Uterus (tissue), 4 donors: ENCODE measurements around the gene MADCAM1. TPM values are rescaled to one million over a fixed set of nuclear protein-coding genes. Genes with fewer than 3 reads are reported as not detected.

ENCODE experiments used
- DNase-seq, 2 donors: peaks; one replicate each; pipeline ENCODE4 v3.0.0-alpha.2; 2019 to 2020
- H3K27ac ChIP-seq, 2 donors: fragments of 200-600 bp; sonication (generic); 1 replicate in 1 of 2; 2 replicates in 1 of 2; pipeline ENCODE4 v1.5.1; 2016 to 2018
- H3K27me3 ChIP-seq, 2 donors: fragments of 200-600 bp; sonication (generic); one replicate each; pipeline ENCODE4 v1.5.1; 2018 to 2019; ENCODE audit warnings: control low read depth in 1 of 2
- H3K36me3 ChIP-seq, 2 donors: fragments of 200-600 bp; sonication (generic); one replicate each; pipeline ENCODE4 v1.5.1; 2019; ENCODE audit warnings: control low read depth in 1 of 2
- H3K4me1 ChIP-seq, 2 donors: fragments of 200-600 bp; sonication (generic); one replicate each; pipeline ENCODE4 v1.5.1; 2018 to 2019; ENCODE audit warnings: control low read depth in 1 of 2
- H3K4me3 ChIP-seq, 2 donors: fragments of 200-600 bp; sonication (generic); 1 replicate in 1 of 2; 2 replicates in 1 of 2; pipeline ENCODE4 v1.5.1; 2018 to 2019; ENCODE audit warnings: mild to moderate bottlenecking in 1 of 2
- H3K9me3 ChIP-seq, 2 donors: fragments of 200-600 bp; sonication (generic); one replicate each; pipeline ENCODE4 v1.5.1; 2019; ENCODE audit warnings: control low read depth in 1 of 2
- CTCF ChIP-seq, 4 experiments: fragments of 200-600 bp in 2 of 4; fragments of 450-650 bp in 2 of 4; sonication (generic) in 2 of 4; IDR thresholded peaks; one replicate each; pipeline ENCODE4 v1.5.1; 2016 to 2019; ENCODE audit warnings: antibody characterized with exemption in 4 of 4, mild to moderate bottlenecking in 2 of 4, moderate library complexity in 1 of 4
- POLR2A ChIP-seq, 2 donors: fragments of 450-650 bp; IDR thresholded peaks; one replicate each; pipeline ENCODE4 v1.6.1; 2016; ENCODE audit warnings: antibody characterized with exemption in 2 of 2, mild to moderate bottlenecking in 1 of 2, moderate library complexity in 1 of 2
- intact Hi-C: fragments of 100-400 bp; cut with DNase I; formaldehyde crosslinking; loops from one replicate; pipeline ENCODE4 v1.15.1; 2023; ENCODE audit warnings: low total_unique reads
- total RNA-seq, 4 donors: library from RNA; depleted of rRNA in 3 of 4; stranded (reverse); fragments of >200 nt in 3 of 4; gene quantifications; one replicate each; pipeline versions ENCODE4 v1.1.0 to v1.2.4, GENCODE V29; 2014 to 2023
- donor health status: DM: yes; HTN: yes; CAD: no.

MADCAM1 gene
- total RNA-seq, 4 donors from 2014 or later, result 0.34 to 2.7 TPM; not detected in 2

DNA sequence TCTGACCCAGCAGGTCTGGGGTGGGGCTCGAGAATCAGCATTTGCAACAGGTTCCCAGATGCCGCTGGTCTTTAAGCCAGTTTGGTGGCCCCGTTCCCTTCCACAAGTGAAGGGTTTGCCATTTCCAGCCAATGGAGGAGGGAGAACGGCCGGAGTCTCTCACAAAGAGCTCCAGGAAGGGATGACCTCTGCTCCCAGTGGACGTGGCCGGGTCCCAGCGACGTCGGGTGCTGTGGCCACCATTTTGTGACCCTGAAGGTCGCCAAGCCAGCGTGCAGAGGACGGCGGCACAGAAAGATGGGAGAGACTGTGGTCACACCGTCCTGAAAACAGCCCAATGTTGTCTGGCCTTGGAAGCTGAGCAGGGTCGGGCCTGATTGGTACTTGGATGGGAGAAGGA, 43.5 kb upstream of the MADCAM1 start:
- no peak for DNase-seq
- no peak for TF ChIP-seq CTCF (IDR thresholded peaks at IDR 0.05)
- no peak for TF ChIP-seq POLR2A (IDR thresholded peaks at IDR 0.05)

GRCh38 chr19:453606-454005, 42.7 kb upstream of the MADCAM1 start:
- Histone ChIP-seq H3K27me3 (no peaks in the 10 kb centered on the region), H3K4me1 (no peaks in the 10 kb centered on the region), H3K27ac (no peak overlapping the region), H3K9me3 (no peaks in the 10 kb centered on the region), H3K36me3 (no peaks in the 10 kb centered on the region), H3K4me3 (no peak overlapping the region)
- TF ChIP-seq POLR2A (IDR thresholded peaks at IDR 0.05) (no peak), CTCF (IDR thresholded peaks at IDR 0.05) (no peak)
- DNase-seq, result no peak
- intact Hi-C loops, result no loop called here

More for the DNA sequence above, 43.5 kb upstream of the MADCAM1 start:
- Histone ChIP-seq H3K27ac (no peak overlapping the region), H3K4me1 (no peaks in the 10 kb centered on the region), H3K36me3 (no peaks in the 10 kb centered on the region), H3K4me3 (no peak overlapping the region), H3K27me3 (no peaks in the 10 kb centered on the region), H3K9me3 (no peaks in the 10 kb centered on the region)
- intact Hi-C loops, result no loop called here

GRCh38 chr19:455031-455705, 41.1 kb upstream of the MADCAM1 start:
- intact Hi-C loops, result no loop called here

GRCh38 chr19:455851-456546, 40.3 kb upstream of the MADCAM1 start:
- no peaks in the 10 kb centered on the region for H3K27me3 ChIP-seq
- intact Hi-C loops, result no loop called here
- no peak overlapping the region for H3K4me3 ChIP-seq
- no peak for DNase-seq
- peaks cover 0 to 5% of the 10 kb centered on the region in 2 donors for H3K4me1 ChIP-seq
- H3K27ac ChIP-seq, result no peak overlapping the region
- no peaks in the 10 kb centered on the region for H3K9me3 ChIP-seq
- TF ChIP-seq POLR2A (IDR thresholded peaks at IDR 0.05) (no peak), CTCF (IDR thresholded peaks at IDR 0.05) (no peak)
- no peaks in the 10 kb centered on the region for H3K36me3 ChIP-seq

More at GRCh38 chr19:455031-455705, 41.1 kb upstream of the MADCAM1 start:
- H3K27ac ChIP-seq, result no peak overlapping the region
- no peaks in the 10 kb centered on the region for H3K27me3 ChIP-seq
- TF ChIP-seq POLR2A (IDR thresholded peaks at IDR 0.05) (no peak), CTCF (IDR thresholded peaks at IDR 0.05) (no peak)
- H3K4me3 ChIP-seq, result no peak overlapping the region
- H3K9me3 ChIP-seq, result no peaks in the 10 kb centered on the region
- DNase-seq, result no peak
- peaks cover 0 to 4% of the 10 kb centered on the region in 2 donors for H3K4me1 ChIP-seq
- no peaks in the 10 kb centered on the region for H3K36me3 ChIP-seq

DNA sequence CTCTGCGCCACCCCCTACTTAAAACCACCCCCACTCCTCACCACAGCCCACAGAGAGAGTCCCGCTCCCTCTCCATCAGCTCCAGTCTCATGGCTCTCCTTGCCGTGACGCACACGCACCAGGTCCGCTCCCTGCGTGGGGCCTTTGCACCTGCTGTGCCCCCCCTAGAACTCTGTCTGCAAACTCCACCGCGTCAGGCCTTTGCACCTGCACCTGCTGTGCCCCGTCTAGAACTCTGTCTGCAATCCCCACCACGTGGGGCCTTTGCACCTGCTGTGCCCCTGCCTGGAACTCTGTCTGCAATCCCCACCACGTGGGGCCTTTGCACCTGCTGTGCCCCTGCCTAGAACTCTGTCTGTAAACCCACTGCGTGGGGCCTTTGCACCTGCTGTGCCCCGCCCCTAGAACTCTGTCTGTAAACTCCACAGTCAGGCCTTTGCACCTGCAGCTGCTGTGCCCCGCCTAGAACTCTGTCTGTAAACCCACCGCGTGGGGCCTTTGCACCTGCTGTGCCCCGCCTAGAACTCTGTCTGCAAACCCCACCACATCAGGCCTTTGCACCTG, 39.7 kb upstream of the MADCAM1 start:
- TF ChIP-seq CTCF (IDR thresholded peaks at IDR 0.05) (no peak), POLR2A (IDR thresholded peaks at IDR 0.05) (no peak)
- intact Hi-C loops, result no loop called here
- H3K4me3 ChIP-seq, result no peak overlapping the region

More for the DNA sequence above, 39.7 kb upstream of the MADCAM1 start:
- Histone ChIP-seq H3K27me3 (no peaks in the 10 kb centered on the region), H3K4me1 (peaks cover 0 to 12% of the 10 kb centered on the region in 2 donors), H3K27ac (no peak overlapping the region), H3K9me3 (no peaks in the 10 kb centered on the region), H3K36me3 (no peaks in the 10 kb centered on the region)
- no peak for DNase-seq
